ENCODE results near the gene GPR83.
"Not testable (repeated sequence)": the region's sequence is repeated elsewhere in the genome, so short reads cannot be mapped to it uniquely, and the experiment has no call there.

The GPR83 gene

GRCh38 chr11:94370576-94370975 is 30.6 kb downstream of the GPR83 start:
- not testable (repeated sequence) for DNase-seq (ENCODE audit: low spot score)

GRCh38 chr11:94350850-94351563 is 50.2 kb downstream of the GPR83 start:
- DNase-seq (ENCODE audit: low spot score), result not testable (repeated sequence)

GRCh38 chr11:94346311-94346710 is 54.9 kb downstream of the GPR83 start:
- DNase-seq (ENCODE audit: low spot score), result not testable (repeated sequence)

DNA sequence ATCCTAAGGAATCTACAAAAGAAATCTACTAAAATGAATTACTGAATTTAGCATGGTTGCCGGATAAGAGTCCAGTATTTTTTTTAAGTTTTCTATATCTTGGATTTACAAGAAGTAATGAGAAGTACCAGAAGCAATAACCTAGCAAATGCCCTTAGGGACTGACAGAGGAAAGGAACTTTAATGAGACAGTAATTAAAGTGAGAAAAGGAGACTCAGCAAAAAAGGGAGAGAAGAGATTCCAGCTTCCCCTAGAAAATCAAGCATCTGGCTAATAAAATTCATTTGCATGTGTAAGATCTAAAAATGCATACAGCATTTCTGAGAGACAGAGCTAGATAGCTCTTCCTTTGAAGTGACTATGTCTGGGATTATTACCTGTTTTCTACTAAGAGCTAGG is 57.7 kb downstream of the GPR83 start:
- DNase-seq (ENCODE audit: low spot score), result no peak

- DNase-seq (ENCODE audit: low spot score), result no peak
Measured at GRCh38 chr11:94342250-94342649, 59.0 kb downstream of the GPR83 start.

DNA sequence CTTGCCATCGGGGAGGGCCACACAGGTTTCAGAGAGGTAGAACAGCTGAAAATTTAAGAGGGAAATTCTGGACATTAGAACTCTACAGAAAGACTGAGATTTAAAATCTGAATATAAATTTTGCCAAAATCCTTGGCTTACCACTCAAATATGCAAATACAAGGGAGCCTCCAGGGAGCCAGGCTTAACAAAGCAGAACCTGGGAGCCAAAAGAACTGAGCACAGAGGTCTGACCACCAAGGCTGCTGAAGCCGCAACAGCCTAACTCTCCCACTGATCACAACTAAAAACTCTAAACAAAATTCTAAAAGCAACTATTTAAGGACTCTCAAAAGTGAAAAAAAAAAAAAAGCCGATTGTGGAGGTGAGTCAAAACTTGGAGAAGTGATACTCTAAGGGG is 62.6 kb downstream of the GPR83 start:
- no peak for DNase-seq (ENCODE audit: low spot score)

GRCh38 chr11:94336033-94336432 is 65.2 kb downstream of the GPR83 start:
- no peak for DNase-seq (ENCODE audit: low spot score)

DNA sequence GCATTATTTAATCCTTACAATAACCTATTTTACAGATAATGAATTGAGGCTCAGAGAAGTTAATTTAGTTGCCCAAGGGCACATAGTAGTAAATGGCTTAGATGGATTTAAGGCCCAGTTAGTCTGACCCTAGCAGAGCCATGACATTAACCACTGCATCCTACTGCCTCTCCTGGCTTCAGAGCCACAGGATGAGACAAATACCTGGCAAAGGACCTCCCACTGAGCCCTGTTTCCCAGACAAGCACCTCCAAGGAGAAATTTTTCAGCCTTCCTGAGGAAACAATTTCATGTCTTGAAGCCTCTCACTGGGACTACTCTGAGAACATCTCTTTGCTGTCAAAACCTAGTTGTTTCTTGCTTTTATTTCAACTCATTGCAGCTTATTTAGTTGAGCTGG is 68.4 kb downstream of the GPR83 start:
- no peak for DNase-seq (ENCODE audit: low spot score)

DNA sequence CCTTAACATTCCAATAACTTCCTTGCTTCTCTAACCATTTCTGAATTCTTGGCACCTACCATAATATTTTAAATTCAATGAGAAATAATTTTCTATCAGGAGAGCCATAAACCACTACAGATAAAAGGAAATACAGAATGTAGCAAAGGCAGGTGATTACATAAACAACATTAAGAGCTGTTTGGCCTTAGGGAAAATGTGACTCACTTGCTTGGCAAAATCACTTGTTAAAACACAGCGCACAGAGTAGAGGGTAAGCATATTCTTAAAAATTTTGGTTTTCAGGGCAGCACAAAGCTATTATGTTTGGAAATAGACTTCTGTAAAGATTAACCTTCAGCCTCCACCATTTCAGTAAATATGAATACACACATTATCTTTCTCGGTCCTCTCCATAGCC is 70.4 kb downstream of the GPR83 start:
- DNase-seq (ENCODE audit: low spot score), result no peak

DNA sequence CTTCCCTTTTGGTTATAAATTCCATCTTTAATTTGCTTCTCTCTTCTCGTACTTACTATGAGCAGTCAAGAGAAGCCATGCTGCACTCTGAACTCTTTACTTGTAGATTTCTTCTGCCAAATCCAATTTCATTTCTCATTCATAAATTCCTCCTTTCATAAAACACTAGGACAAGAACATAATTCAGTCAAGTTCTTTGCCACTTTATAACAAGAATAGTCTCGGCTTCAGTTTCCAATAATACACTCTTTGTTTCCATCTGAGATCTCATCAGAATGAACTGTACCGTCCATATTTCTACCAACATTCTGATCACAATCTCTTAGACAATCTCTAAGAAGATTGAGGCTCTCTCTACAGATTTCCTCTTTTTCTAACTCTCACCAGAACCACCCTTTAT is 71.7 kb downstream of the GPR83 start:
- DNase-seq (ENCODE audit: low spot score), result no peak

DNA sequence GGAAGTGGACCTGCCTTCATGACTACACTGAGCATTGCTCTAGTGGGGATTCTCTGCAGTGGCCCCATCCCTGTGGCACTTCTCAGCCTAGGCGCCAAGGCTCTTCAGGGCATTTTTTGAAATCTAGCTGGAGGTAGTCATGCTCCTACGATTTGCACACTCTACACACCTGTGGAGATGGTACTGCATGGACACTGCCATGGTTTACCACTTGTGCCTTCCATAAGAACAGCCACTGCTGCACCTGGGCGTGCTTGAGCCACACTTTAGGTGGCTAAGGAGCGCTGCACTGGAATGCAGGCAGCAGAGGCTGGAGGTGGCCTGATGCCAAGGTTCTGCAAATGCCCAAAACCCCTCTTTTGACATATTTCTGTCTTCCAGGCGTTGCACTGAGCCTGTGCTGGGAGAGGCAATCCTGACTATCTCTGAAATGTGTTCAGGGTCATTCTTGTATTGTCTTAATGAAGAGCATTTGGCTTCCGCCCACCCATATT is 72.6 kb downstream of the GPR83 start:
- DNase-seq (ENCODE audit: low spot score), result no peak
